DMS114 treated with DMSO at 0.1 percent for 48 hours (cell line): Measurements from ENCODE around the gene TAF3.

Source experiments
- DNase-seq: peaks from one replicate; lab custom pipeline; 2025; ENCODE audit not compliant: unreplicated experiment; lab: John Stamatoyannopoulos, UW

Gene TAF3

GRCh38 chr10:8043569-8044306, 225.4 kb downstream of the TAF3 start:
- no peak for DNase-seq

- DNase-seq, result no peak
Observed at GRCh38 chr10:8044331-8044907, 226.1 kb downstream of the TAF3 start.

- DNase-seq, result no peak
Observed at GRCh38 chr10:8044908-8045725, 226.8 kb downstream of the TAF3 start.

- DNase-seq, result no peak
Observed at GRCh38 chr10:8045726-8046494, 227.6 kb downstream of the TAF3 start.

- no peak for DNase-seq
Observed at GRCh38 chr10:8047452-8048280, 229.4 kb downstream of the TAF3 start.

- no peak for DNase-seq
Observed at GRCh38 chr10:8048281-8049008, 230.1 kb downstream of the TAF3 start.

GRCh38 chr10:8049045-8049864, 230.9 kb downstream of the TAF3 start:
- DNase-seq, result no peak

GRCh38 chr10:8049865-8050555, 231.7 kb downstream of the TAF3 start:
- no peak for DNase-seq

GRCh38 chr10:8050556-8051108, 232.3 kb downstream of the TAF3 start:
- no peak for DNase-seq

- no peak for DNase-seq
Observed at GRCh38 chr10:8051109-8051821, 233.0 kb downstream of the TAF3 start.

GRCh38 chr10:8051851-8052257, 233.5 kb downstream of the TAF3 start:
- DNase-seq, result no peak

- no peak for DNase-seq
Observed at GRCh38 chr10:8052341-8052955, 234.1 kb downstream of the TAF3 start.

- DNase-seq, result no peak
Observed at GRCh38 chr10:8052956-8053445, 234.7 kb downstream of the TAF3 start.

GRCh38 chr10:8053446-8054243, 235.3 kb downstream of the TAF3 start:
- DNase-seq, result peak; percentile 75

GRCh38 chr10:8054244-8054493, 235.9 kb downstream of the TAF3 start:
- no peak for DNase-seq
